GM12878 (cell line): ENCODE data around the gene SMTNL2. TPM values are rescaled to one million over a fixed set of nuclear protein-coding genes. Genes with fewer than 3 reads are reported as not detected.

Experiments used
- ATAC-seq: fragments of 200-7000 bp; cut with Tn5 transposase; 3 replicates; pipeline ENCODE4 v1.9.1; 2020; ENCODE audit warnings: mild to moderate bottlenecking, moderate library complexity
- BruUV-seq: library from RNA; stranded (reverse); fragments of 400-500 nt; replicated peaks from 2 replicates; lab custom pipeline; 2021; lab: Mats Ljungman, UMichigan
- CTCF ChIA-PET: fragments of 300-600 bp; sonication (Branson Sonifier 250); formaldehyde crosslinking; extraction: SDS; loops from one replicate; lab custom pipeline; 2021; ENCODE audit warnings: inconsistent platforms; lab: Yijun Ruan, JAX
- POLR2A ChIA-PET: fragments of 350-600 bp; formaldehyde crosslinking; extraction: SDS; loops from one replicate; lab custom pipeline; 2021; ENCODE audit warnings: inconsistent platforms; lab: Charles Lee
- RAD21 ChIA-PET: fragments of 300-600 bp; sonication (Branson Sonifier 250); formaldehyde crosslinking; loops from one replicate; lab custom pipeline; 2023; ENCODE audit warnings: antibody characterized with exemption; ENCODE audit not compliant: unreplicated experiment; lab: Charles Lee
- SMC1A ChIA-PET: fragments of 300-600 bp; sonication (Branson Sonifier 250); formaldehyde crosslinking; loops from one replicate; lab custom pipeline; 2023; ENCODE audit not compliant: unreplicated experiment, uncharacterized antibody; lab: Charles Lee
- DNase-seq: peaks from one replicate; pipeline ENCODE4 v3.0.0-alpha.2; 2011; ENCODE audit warnings: low read depth, low spot score
- FAIRE-seq: peaks from 3 replicates; lab custom pipeline; 2011; peaks lifted over from hg19 to GRCh38; lab: Jason Lieb, UNC
- H2AFZ ChIP-seq: 2 replicates; pipeline ENCODE4 v1.6.0; 2011; ENCODE audit warnings: low read depth, low read length, control low read depth; ENCODE audit not compliant: control insufficient read depth
- H3K27ac ChIP-seq: 2 replicates; pipeline ENCODE4 v1.5.1; 2011; ENCODE audit warnings: control low read depth; ENCODE audit not compliant: control insufficient read depth, insufficient read depth
- H3K27me3 ChIP-seq, 2 experiments: replicated peaks in 1 of 2; 2 replicates each; pipeline versions ENCODE4 v1.6.0 to v1.6.1; 2011; ENCODE audit warnings: low read length in 1 of 2; ENCODE audit not compliant: control insufficient read depth in 2 of 2, insufficient read depth in 2 of 2
- H3K36me3 ChIP-seq, 2 experiments: 2 replicates each; pipeline ENCODE4 v1.5.1; 2011; ENCODE audit warnings: low read length in 1 of 2; ENCODE audit not compliant: control insufficient read depth in 2 of 2, insufficient read depth in 2 of 2
- H3K4me1 ChIP-seq: 2 replicates; pipeline ENCODE4 v1.6.1; 2011; ENCODE audit warnings: mild to moderate bottlenecking, low read length, moderate library complexity, mixed read lengths; ENCODE audit not compliant: control insufficient read depth, insufficient read depth
- H3K4me2 ChIP-seq: 2 replicates; pipeline ENCODE4 v1.6.0; 2011; ENCODE audit warnings: control low read depth; ENCODE audit not compliant: control insufficient read depth, insufficient read depth
- H3K4me3 ChIP-seq: fragments of 200-600 bp; sonication (generic); 2 replicates; pipeline ENCODE4 v1.5.1; 2016
- H3K79me2 ChIP-seq: 2 replicates; pipeline ENCODE4 v1.6.0; 2011; ENCODE audit warnings: low read length; ENCODE audit not compliant: control insufficient read depth, insufficient read depth
- H3K9ac ChIP-seq: 2 replicates; pipeline ENCODE4 v1.8.0; 2011; ENCODE audit warnings: low read length, control low read depth, mixed read lengths; ENCODE audit not compliant: control insufficient read depth, insufficient read depth
- H3K9me3 ChIP-seq: replicated peaks from 3 replicates; pipeline ENCODE4 v1.5.1; 2011; ENCODE audit warnings: mild to moderate bottlenecking, low read length; ENCODE audit not compliant: control insufficient read depth, insufficient read depth
- H4K20me1 ChIP-seq: 2 replicates; pipeline ENCODE4 v1.6.0; 2011; ENCODE audit not compliant: control insufficient read depth, insufficient read depth
- CHD1 ChIP-seq: IDR thresholded peaks from 2 replicates; pipeline ENCODE4 v1.6.1; 2012; ENCODE audit warnings: low read depth, low read length, improper control_type of control experiment
- IKZF2 ChIP-seq, 2 experiments: fragments of 450-650 bp; IDR thresholded peaks; 2 replicates each; pipeline ENCODE4 v1.6.1; 2017; ENCODE audit warnings: mild to moderate bottlenecking in 2 of 2, moderate library complexity in 2 of 2
- MTA2 ChIP-seq: fragments of 450-650 bp; IDR thresholded peaks from 2 replicates; pipeline ENCODE4 v1.6.1; 2016; ENCODE audit warnings: low read depth, mild to moderate bottlenecking, moderate library complexity
- PBX3 ChIP-seq: IDR thresholded peaks from 2 replicates; pipeline ENCODE4 v1.6.1; 2011; ENCODE audit warnings: mild to moderate bottlenecking, low read depth, low read length, moderate library complexity; ENCODE audit not compliant: insufficient replicate concordance
- POLR2A ChIP-seq: IDR thresholded peaks from 2 replicates; pipeline ENCODE4 v1.6.1; 2011; ENCODE audit warnings: low read depth, mild to moderate bottlenecking, low read length
- RUNX3 ChIP-seq: IDR thresholded peaks from 2 replicates; pipeline ENCODE4 v1.6.1; 2012; ENCODE audit warnings: low read length, inconsistent platforms
- SMAD1 ChIP-seq: fragments of 450-650 bp; IDR thresholded peaks from 2 replicates; pipeline ENCODE4 v1.6.1; 2018; ENCODE audit warnings: mild to moderate bottlenecking, low read depth; ENCODE audit not compliant: partially characterized antibody
- SMAD5 ChIP-seq: IDR thresholded peaks from 2 replicates; pipeline ENCODE4 v1.6.1; 2016; ENCODE audit warnings: antibody characterized with exemption, low read depth
- SMC3 ChIP-seq: IDR thresholded peaks from 2 replicates; pipeline ENCODE4 v1.6.1; 2011; ENCODE audit warnings: low read length, improper control_type of control experiment, borderline replicate concordance
- WGBS: methylation state at CpG from one replicate; pipeline ENCODE4 v1.1.6; 2016; ENCODE audit warnings: low lambda C conversion rate; ENCODE audit not compliant: insufficient replicate concordance, insufficient coverage; ENCODE audit errors: missing lambda C conversion rate; 5-methylcytosine and 5-hydroxymethylcytosine counted together
- in situ Hi-C: fragments of 300-500 bp; cut with MboI; formaldehyde crosslinking; loops from 9 replicates; pipeline ENCODE4 v1.14.3; 2018; ENCODE audit warnings: mixed read lengths
- intact Hi-C: fragments of 100-400 bp; cut with micrococcal nuclease; formaldehyde crosslinking; loops from one replicate; pipeline ENCODE4 v1.14.2; 2022; ENCODE audit not compliant: unreplicated experiment
- polyA plus RNA-seq, 11 experiments: library from polyadenylated mRNA; depleted of rRNA in 4 of 11; unstranded in 6 of 11; stranded (reverse) in 5 of 11; fragments of >200 nt; fragmentation: Nextera tagmentation in 4 of 11; fragmentation: Illumina TruSeq in 1 of 11; extraction: Ambion mirVana in 4 of 11; extraction: Trizol in 1 of 11; gene quantifications; 1 replicate in 1 of 11; 2 replicates in 10 of 11; pipeline versions ENCODE4 v1.2.1 to v1.2.3, GENCODE V29; 2011 to 2016; ENCODE audit warnings: inconsistent platforms in 2 of 11, missing spikeins in 2 of 11, low read depth in 1 of 11
- total RNA-seq, 4 experiments: library from RNA; depleted of rRNA in 3 of 4; stranded (reverse); fragments of >200 nt in 3 of 4; fragmentation: Illumina TruSeq in 1 of 4; extraction: Trizol in 1 of 4; gene quantifications; 2 replicates each; pipeline versions ENCODE4 v1.2.1 to v1.2.3, GENCODE V29; 2013 to 2021

The SMTNL2 gene
- total and polyA plus RNA-seq, 10 of the 15 experiments (the other 5 are each of a cell fraction or from before 2014, with no cell fraction given), result not detected

GRCh38 chr17:4616476-4616875, 32.1 kb downstream of the SMTNL2 start (continued):
- TF ChIP-seq PBX3 (no peak), RUNX3 (no peak), SMAD1 (no peak), POLR2A (no peak), IKZF2 (IDR thresholded peaks at IDR 0.05) (no peak), SMC3 (no peak)

- H3K9ac ChIP-seq, result no peak overlapping the region
- no peaks in the 10 kb centered on the region for H3K79me2 ChIP-seq
- TF ChIP-seq SMAD5 (no peak), MTA2 (no peak), CHD1 (no peak)
- H3K27ac ChIP-seq, result no peak overlapping the region
- H3K9me3 ChIP-seq, result no peaks in the 10 kb centered on the region; the same call in 1 of the 3 replicates
- H3K4me2 ChIP-seq, result no peak overlapping the region
- no peaks in the 10 kb centered on the region for H4K20me1 ChIP-seq
- POLR2A ChIA-PET, result no interaction called here
- CTCF ChIA-PET, result interaction anchor here (0.6 kb wide), 1 partner anchor 67 kb away, joined by 3 read pairs; no protein-coding TSS in a partner anchor
- SMC1A ChIA-PET, result interaction anchor here (0.6 kb wide), 1 partner anchor 52 kb away, joined by 3 read pairs; no protein-coding TSS in a partner anchor
- H3K4me1 ChIP-seq, result no peaks in the 10 kb centered on the region
- RAD21 ChIA-PET, result no interaction called here
- BruUV-seq, result no TSS peak
- DNase-seq (no peak), FAIRE-seq (no peak), ATAC-seq (no peak)
- WGBS, result 65% methylated on average over 17 of the region's 17 CpGs
- no peak overlapping the region for H2AFZ ChIP-seq
- no peak overlapping the region for H3K4me3 ChIP-seq
- no peaks in the 10 kb centered on the region for H3K36me3 ChIP-seq
- H3K27me3 ChIP-seq, result no peaks in the 10 kb centered on the region
- in situ Hi-C loops (no loop called here), intact Hi-C loops (no loop called here)
Measured at GRCh38 chr17:4617090-4617489, 32.8 kb downstream of the SMTNL2 start.
